Measurements from ENCODE around the gene SPA17.
A peak's percentile ranks its signal among the peaks of the same experiment; 100 is the strongest.

Gene SPA17

GRCh38 chr11:124738713-124739478 is 65.2 kb downstream of the SPA17 start:
- no peak for DNase-seq (ENCODE audit: extremely low read depth, low read depth)
- no peak for TF ChIP-seq CTCF (IDR thresholded peaks at IDR 0.05; ENCODE audit: low read depth, low read length, missing control alignments)
- peak overlapping the region; percentile 52 for H3K4me3 ChIP-seq (replicated peaks; ENCODE audit: low read depth, low read length)

GRCh38 chr11:124739479-124740276 is 66.0 kb downstream of the SPA17 start, which contains the start of gene NRGN:
Gene NRGN, plus strand, starts transcription at chr11:124739942. Its CDS starts 143 bp downstream, at chr11:124740085.
- no peak for TF ChIP-seq CTCF (IDR thresholded peaks at IDR 0.05; ENCODE audit: low read depth, low read length, missing control alignments)
- peak; percentile 40 for DNase-seq (ENCODE audit: extremely low read depth, low read depth)

GRCh38 chr11:124740277-124740882 is 66.7 kb downstream of the SPA17 start:
- no peak for DNase-seq (ENCODE audit: extremely low read depth, low read depth)
- H3K4me3 ChIP-seq (replicated peaks; ENCODE audit: low read depth, low read length), result peak overlapping the region; percentile 52
- peak; percentile 29 for TF ChIP-seq CTCF (IDR thresholded peaks at IDR 0.05; ENCODE audit: low read depth, low read length, missing control alignments)

More at GRCh38 chr11:124739479-124740276, 66.0 kb downstream of the SPA17 start, which contains the start of gene NRGN:
- H3K4me3 ChIP-seq (replicated peaks; ENCODE audit: low read depth, low read length), result peak within 1 kb of the TSS; percentile 52

- no peak overlapping the region for H3K4me3 ChIP-seq (replicated peaks; ENCODE audit: low read depth, low read length)
- DNase-seq (ENCODE audit: extremely low read depth, low read depth), result no peak
- TF ChIP-seq CTCF (IDR thresholded peaks at IDR 0.05; ENCODE audit: low read depth, low read length, missing control alignments), result no peak
Measured at GRCh38 chr11:124742555-124742954, 68.9 kb downstream of the SPA17 start.

GRCh38 chr11:124743050-124743449 is 69.3 kb downstream of the SPA17 start:
- no peak for TF ChIP-seq CTCF (IDR thresholded peaks at IDR 0.05; ENCODE audit: low read depth, low read length, missing control alignments)
- H3K4me3 ChIP-seq (replicated peaks; ENCODE audit: low read depth, low read length), result no peak overlapping the region
- no peak for DNase-seq (ENCODE audit: extremely low read depth, low read depth)

GRCh38 chr11:124745270-124745834 is 71.6 kb downstream of the SPA17 start:
- no peak for TF ChIP-seq CTCF (IDR thresholded peaks at IDR 0.05; ENCODE audit: low read depth, low read length, missing control alignments)
- DNase-seq (ENCODE audit: extremely low read depth, low read depth), result no peak
- H3K4me3 ChIP-seq (replicated peaks; ENCODE audit: low read depth, low read length), result no peak overlapping the region
